Activated CD4-positive, alpha-beta memory T cell treated with anti-CD3 and anti-CD28 coated beads for 36 hours (primary cell): ENCODE results near the gene HIRA. TPM values are rescaled to one million over a fixed set of nuclear protein-coding genes. Genes with fewer than 3 reads are reported as not detected.
"Not testable (repeated sequence)": the region's sequence is repeated elsewhere in the genome, so short reads cannot be mapped to it uniquely, and the experiment has no call there.

Experiments
- CTCF ChIA-PET: fragments of 350-600 bp; sonication (Branson Sonifier 250); formaldehyde crosslinking; loops from one replicate; lab custom pipeline; 2021; ENCODE audit warnings: antibody characterized with exemption, inconsistent platforms; lab: Charles Lee
- POLR2A ChIA-PET: fragments of 350-600 bp; sonication (Branson Sonifier 250); formaldehyde crosslinking; loops from one replicate; lab custom pipeline; 2021; ENCODE audit warnings: antibody characterized with exemption; lab: Charles Lee
- DNase-seq: peaks from one replicate; pipeline ENCODE4 v3.0.0-alpha.2; 2020
- H3K27ac Mint-ChIP-seq: one replicate; pipeline ENCODE4 v1.8.0; 2021; ENCODE audit warnings: mixed read lengths
- H3K27me3 Mint-ChIP-seq: one replicate; pipeline ENCODE4 v1.8.0; 2021; ENCODE audit warnings: mixed read lengths
- H3K36me3 Mint-ChIP-seq: one replicate; pipeline ENCODE4 v1.8.0; 2021; ENCODE audit warnings: mixed read lengths
- H3K4me1 Mint-ChIP-seq: one replicate; pipeline ENCODE4 v1.8.0; 2021; ENCODE audit warnings: low read depth, mixed read lengths
- H3K4me3 Mint-ChIP-seq: one replicate; pipeline ENCODE4 v1.8.0; 2021; ENCODE audit warnings: mild to moderate bottlenecking, mixed read lengths
- H3K9me3 Mint-ChIP-seq: one replicate; pipeline ENCODE4 v1.8.0; 2021; ENCODE audit warnings: mixed read lengths
- intact Hi-C: fragments of 100-400 bp; cut with micrococcal nuclease; formaldehyde crosslinking; loops from one replicate; pipeline ENCODE4 v1.15.1; 2023
- total RNA-seq, 2 experiments: library from RNA; stranded (reverse); gene quantifications; one replicate each; pipeline ENCODE4 v1.2.3, GENCODE V29; 2021

The HIRA gene
- total RNA-seq, 2 experiments from 2014 or later, result 28.3 to 30.6 TPM

DNA sequence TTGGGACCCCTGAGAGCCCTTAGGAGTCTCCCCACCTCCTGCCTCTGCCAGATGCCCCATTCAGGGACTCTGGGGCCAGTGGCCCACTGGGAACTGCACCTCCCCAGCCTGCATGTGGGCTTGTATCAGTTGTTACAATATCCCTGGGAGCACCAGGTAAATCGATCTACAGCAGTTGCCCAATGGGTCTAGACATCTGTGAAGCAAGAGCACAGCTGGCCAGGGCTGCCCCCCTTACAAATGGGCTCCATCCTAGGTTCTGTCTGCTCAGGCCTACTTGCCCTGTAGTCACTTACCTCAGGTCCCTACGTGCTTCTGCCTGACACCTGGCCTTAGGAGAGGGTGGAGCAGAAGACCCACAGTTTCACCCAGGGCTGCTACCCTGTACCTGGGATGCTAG is 62.7 kb downstream of the HIRA start:
- intact Hi-C loops, result no loop called here
- H3K27ac Mint-ChIP-seq, result no peak overlapping the region
- POLR2A ChIA-PET, result no interaction called here

GRCh38 chr22:19367763-19368367 is 63.7 kb downstream of the HIRA start:
- Mint-ChIP-seq H3K36me3 (peaks cover 17% of the 10 kb centered on the region), H3K4me1 (no peaks in the 10 kb centered on the region), H3K9me3 (no peaks in the 10 kb centered on the region), H3K27me3 (no peaks in the 10 kb centered on the region), H3K4me3 (no peak overlapping the region), H3K27ac (no peak overlapping the region)
- ChIA-PET CTCF (interaction anchor here (0.8 to 0.9 kb wide), 2 partner anchors 188 to 262 kb away, joined by 3 to 5 read pairs; no protein-coding TSS in a partner anchor), POLR2A (no interaction called here)
- no peak for DNase-seq
- intact Hi-C loops, result no loop called here

More for the DNA sequence above, 62.7 kb downstream of the HIRA start:
- Mint-ChIP-seq H3K36me3 (peaks cover 24% of the 10 kb centered on the region), H3K4me1 (no peaks in the 10 kb centered on the region), H3K9me3 (no peaks in the 10 kb centered on the region), H3K27me3 (no peaks in the 10 kb centered on the region), H3K4me3 (no peak overlapping the region)
- DNase-seq, result no peak
- CTCF ChIA-PET, result interaction anchor here (0.7 kb wide), 1 partner anchor 351 kb away, joined by 3 read pairs; no protein-coding TSS in a partner anchor

DNA sequence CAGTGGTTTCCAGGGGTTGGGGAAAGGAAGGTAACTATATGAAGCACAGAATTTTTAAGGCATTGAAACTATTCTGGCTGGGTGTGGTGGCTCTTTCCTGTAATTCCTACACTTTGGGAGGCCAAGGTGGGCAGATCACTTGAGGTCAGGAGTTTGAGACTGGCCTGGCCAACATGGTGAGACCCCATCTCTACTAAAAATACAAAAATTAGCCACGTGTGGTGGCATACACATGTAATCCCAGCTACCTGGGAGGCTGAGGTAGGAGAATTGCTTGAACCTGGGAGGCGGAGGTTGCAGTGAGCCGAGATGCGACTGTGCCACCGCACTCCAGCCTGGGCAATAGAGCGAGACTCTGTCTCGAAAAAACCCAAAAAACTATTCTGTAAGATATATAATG is 68.0 kb downstream of the HIRA start:
- H3K36me3 Mint-ChIP-seq, result peaks cover 36% of the 10 kb centered on the region
- CTCF ChIA-PET, H3K4me1 Mint-ChIP-seq, H3K27ac Mint-ChIP-seq, H3K9me3 Mint-ChIP-seq, intact Hi-C loops, H3K27me3 Mint-ChIP-seq, POLR2A ChIA-PET, DNase-seq, H3K4me3 Mint-ChIP-seq: not testable (repeated sequence)

DNA sequence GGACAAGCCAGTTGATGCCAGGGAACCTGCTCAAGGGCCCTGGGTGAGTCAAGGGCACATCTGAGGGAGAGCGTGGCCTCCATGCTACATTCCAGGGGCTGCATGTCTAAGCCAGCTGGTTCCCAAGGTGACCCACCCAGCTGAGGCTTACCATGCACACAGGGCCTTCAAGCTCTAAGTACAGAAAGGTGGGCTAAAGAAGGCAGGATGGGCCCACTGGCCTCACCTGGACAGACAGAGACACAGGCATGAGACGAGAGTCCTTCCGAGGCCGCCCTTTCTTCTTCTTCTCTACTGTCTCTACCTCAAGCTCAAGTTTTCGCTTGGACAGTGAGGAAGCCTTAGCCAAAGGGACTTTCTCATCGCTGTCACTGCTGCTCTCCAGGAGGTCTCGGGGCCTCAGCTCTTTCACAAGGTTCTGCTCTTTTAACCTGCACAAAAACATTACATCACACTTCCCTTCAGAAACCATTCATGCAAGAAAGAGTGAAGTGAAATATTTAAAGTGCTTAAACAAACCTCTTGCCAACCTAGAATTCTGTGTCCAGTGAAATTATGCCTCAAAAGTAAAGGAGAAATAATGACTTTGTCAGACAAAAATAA is 69.9 kb downstream of the HIRA start:
- no peak for DNase-seq
- intact Hi-C loops, result no loop called here
- Mint-ChIP-seq H3K4me3 (no peak overlapping the region), H3K27me3 (no peaks in the 10 kb centered on the region), H3K27ac (no peak overlapping the region), H3K4me1 (no peaks in the 10 kb centered on the region), H3K36me3 (peaks cover 33% of the 10 kb centered on the region), H3K9me3 (no peaks in the 10 kb centered on the region)
- POLR2A ChIA-PET, result no interaction called here
- CTCF ChIA-PET, result no interaction called here

DNA sequence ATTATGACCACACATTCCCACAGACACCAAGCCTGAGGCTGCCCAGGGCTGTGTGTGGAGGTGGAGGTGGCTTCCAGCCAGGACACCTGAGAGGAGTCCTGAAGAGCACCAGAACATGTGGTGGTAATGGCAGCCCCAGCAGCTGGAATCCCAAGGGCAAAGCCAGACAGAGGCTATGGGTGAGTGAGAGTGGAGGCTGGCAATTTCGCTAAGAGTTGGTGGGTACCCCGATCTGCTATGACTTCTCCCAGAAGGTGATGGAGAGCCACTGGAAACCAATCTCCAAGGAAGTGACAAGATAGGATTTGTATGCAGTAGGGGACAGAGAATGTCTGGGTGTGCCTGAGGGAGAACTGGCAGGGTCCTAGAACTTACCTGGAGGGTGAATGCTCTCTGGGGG is 70.7 kb downstream of the HIRA start:
- H3K27ac Mint-ChIP-seq, result no peak overlapping the region

GRCh38 chr22:19360300-19360792 is 71.2 kb downstream of the HIRA start:
- no peak overlapping the region for H3K27ac Mint-ChIP-seq
- intact Hi-C loops, result no loop called here
- POLR2A ChIA-PET, result no interaction called here

More for the DNA sequence above, 70.7 kb downstream of the HIRA start:
- Mint-ChIP-seq H3K36me3 (peaks cover 30% of the 10 kb centered on the region), H3K4me1 (no peaks in the 10 kb centered on the region), H3K9me3 (no peaks in the 10 kb centered on the region), H3K4me3 (no peak overlapping the region), H3K27me3 (no peaks in the 10 kb centered on the region)
- intact Hi-C loops, result no loop called here
- CTCF ChIA-PET, result no interaction called here
- POLR2A ChIA-PET, result no interaction called here
- DNase-seq, result no peak

GRCh38 chr22:19359554-19360299 is 71.8 kb downstream of the HIRA start:
- Mint-ChIP-seq H3K27ac (no peak overlapping the region), H3K27me3 (no peaks in the 10 kb centered on the region), H3K4me3 (no peak overlapping the region), H3K9me3 (no peaks in the 10 kb centered on the region), H3K4me1 (no peaks in the 10 kb centered on the region), H3K36me3 (peaks cover 35% of the 10 kb centered on the region)
- no peak for DNase-seq
- intact Hi-C loops, result no loop called here
- CTCF ChIA-PET, result interaction anchor here (0.6 kb wide), 1 partner anchor 118 kb away, joined by 4 read pairs; no protein-coding TSS in a partner anchor
- POLR2A ChIA-PET, result no interaction called here

More at GRCh38 chr22:19360300-19360792, 71.2 kb downstream of the HIRA start:
- Mint-ChIP-seq H3K36me3 (peaks cover 34% of the 10 kb centered on the region), H3K27me3 (no peaks in the 10 kb centered on the region), H3K4me1 (no peaks in the 10 kb centered on the region), H3K4me3 (no peak overlapping the region), H3K9me3 (no peaks in the 10 kb centered on the region)
- no peak for DNase-seq
- CTCF ChIA-PET, result no interaction called here

GRCh38 chr22:19358703-19359553 is 72.6 kb downstream of the HIRA start:
- ChIA-PET POLR2A (no interaction called here), CTCF (no interaction called here)
- H3K9me3 Mint-ChIP-seq, result no peaks in the 10 kb centered on the region
- H3K4me3 Mint-ChIP-seq, result no peak overlapping the region
- no peaks in the 10 kb centered on the region for H3K27me3 Mint-ChIP-seq
- H3K4me1 Mint-ChIP-seq, result no peaks in the 10 kb centered on the region
- intact Hi-C loops, result no loop called here
- H3K27ac Mint-ChIP-seq, result no peak overlapping the region
- peaks cover 35% of the 10 kb centered on the region for H3K36me3 Mint-ChIP-seq
- no peak for DNase-seq

GRCh38 chr22:19358195-19358594 is 73.3 kb downstream of the HIRA start:
- DNase-seq, result no peak
- Mint-ChIP-seq H3K4me3 (no peak overlapping the region), H3K27me3 (no peaks in the 10 kb centered on the region), H3K4me1 (no peaks in the 10 kb centered on the region), H3K27ac (no peak overlapping the region), H3K9me3 (no peaks in the 10 kb centered on the region), H3K36me3 (peaks cover 35% of the 10 kb centered on the region)
- POLR2A ChIA-PET, result no interaction called here
- CTCF ChIA-PET, result no interaction called here
- intact Hi-C loops, result no loop called here

DNA sequence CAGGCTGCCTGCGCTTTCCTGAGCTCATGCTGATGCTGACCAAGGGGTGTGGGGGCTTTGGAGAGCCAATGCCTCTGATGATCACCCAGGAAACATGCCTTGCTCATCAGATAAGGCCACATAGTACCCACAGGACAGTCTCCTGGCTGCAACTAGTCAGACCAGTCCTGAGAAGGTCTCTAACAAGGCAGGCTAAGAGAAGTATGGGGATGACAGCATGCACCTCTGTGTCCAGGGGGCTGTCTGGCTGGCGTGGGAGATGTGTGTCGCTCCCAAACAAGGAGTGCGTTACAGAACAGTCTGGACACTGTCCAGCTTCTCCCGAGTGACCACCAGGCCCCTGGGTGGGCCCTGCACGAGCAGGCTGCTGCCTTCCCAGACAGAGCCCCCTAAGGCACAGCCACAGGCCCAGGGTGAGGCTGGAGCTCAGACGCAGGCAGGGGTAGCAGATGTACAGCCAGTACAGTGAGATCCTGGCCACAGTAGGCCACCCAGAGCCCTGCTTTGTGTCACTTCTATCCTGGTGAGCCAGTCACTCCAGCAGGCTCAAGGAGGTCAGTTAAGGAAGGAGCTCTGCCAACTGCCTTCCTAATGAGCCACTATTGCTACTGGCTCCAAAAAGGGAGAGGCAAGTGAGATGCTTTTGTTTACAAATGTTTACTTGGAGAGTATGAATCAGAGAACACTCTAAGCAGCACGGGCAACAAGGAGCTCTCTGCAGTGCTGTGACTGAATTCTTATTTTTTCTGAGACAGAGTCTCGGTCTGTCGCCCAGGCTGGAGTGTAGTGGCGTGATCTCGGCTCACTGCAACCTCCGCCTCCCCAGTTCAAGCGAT is 74.0 kb downstream of the HIRA start:
- Mint-ChIP-seq H3K36me3 (peaks cover 33% of the 10 kb centered on the region), H3K4me3 (no peak overlapping the region), H3K9me3 (no peaks in the 10 kb centered on the region), H3K27ac (no peak overlapping the region), H3K27me3 (no peaks in the 10 kb centered on the region), H3K4me1 (no peaks in the 10 kb centered on the region)
- intact Hi-C loops, result no loop called here
- DNase-seq, result no peak
- ChIA-PET POLR2A (no interaction called here), CTCF (no interaction called here)

GRCh38 chr22:19356708-19357269 is 74.7 kb downstream of the HIRA start:
- Mint-ChIP-seq H3K4me3 (no peak overlapping the region), H3K36me3 (peaks cover 37% of the 10 kb centered on the region), H3K27me3 (no peaks in the 10 kb centered on the region), H3K27ac (no peak overlapping the region), H3K9me3 (no peaks in the 10 kb centered on the region), H3K4me1 (no peaks in the 10 kb centered on the region)
- ChIA-PET POLR2A (no interaction called here), CTCF (no interaction called here)
- intact Hi-C loops, result no loop called here
- no peak for DNase-seq
